Karpas-422 (cell line): Measurements from ENCODE around the gene PEX11B. TPM values are rescaled to one million over a fixed set of nuclear protein-coding genes. Genes with fewer than 3 reads are reported as not detected.
A peak's percentile ranks its signal among the peaks of the same experiment; 100 is the strongest.
"Not testable (repeated sequence)": the region's sequence is repeated elsewhere in the genome, so short reads cannot be mapped to it uniquely, and the experiment has no call there.

Experiments used
- DNase-seq: peaks from one replicate; pipeline ENCODE4 v3.0.0-alpha.2; 2015
- H2AFZ ChIP-seq: fragments of 200-600 bp; sonication (generic); 2 replicates; pipeline ENCODE4 v1.6.1; 2014; ENCODE audit warnings: antibody characterized with exemption, low read length, mixed read lengths
- H3K27ac ChIP-seq: fragments of 200-600 bp; sonication (generic); 2 replicates; pipeline ENCODE4 v1.5.1; 2014; ENCODE audit warnings: mild to moderate bottlenecking, low read length, moderate library complexity
- H3K27me3 ChIP-seq: fragments of 200-600 bp; sonication (generic); 2 replicates; pipeline ENCODE4 v1.6.1; 2014; ENCODE audit warnings: low read length, mixed read lengths
- H3K36me3 ChIP-seq: fragments of 200-600 bp; sonication (generic); 2 replicates; pipeline ENCODE4 v1.6.1; 2014; ENCODE audit warnings: low read length, mixed read lengths; ENCODE audit not compliant: insufficient read depth
- H3K4me1 ChIP-seq: fragments of 200-600 bp; sonication (generic); 2 replicates; pipeline ENCODE4 v1.6.1; 2014; ENCODE audit warnings: mild to moderate bottlenecking, low read length, mixed read lengths
- H3K4me2 ChIP-seq: fragments of 200-600 bp; sonication (generic); 2 replicates; pipeline ENCODE4 v1.6.1; 2014; ENCODE audit warnings: low read length, low read depth, mild to moderate bottlenecking; ENCODE audit not compliant: poor library complexity, severe bottlenecking
- H3K4me3 ChIP-seq: fragments of 200-600 bp; sonication (generic); 2 replicates; pipeline ENCODE4 v1.5.1; 2014; ENCODE audit warnings: mild to moderate bottlenecking, antibody characterized with exemption, low read length, mixed read lengths
- H3K79me2 ChIP-seq: fragments of 200-600 bp; sonication (generic); 2 replicates; pipeline ENCODE4 v1.6.1; 2014; ENCODE audit warnings: mild to moderate bottlenecking, low read length, mixed read lengths
- H3K9ac ChIP-seq: fragments of 200-600 bp; sonication (generic); 2 replicates; pipeline ENCODE4 v1.6.0; 2014; ENCODE audit warnings: low read length
- H3K9me2 ChIP-seq: fragments of 200-600 bp; sonication (generic), shearing (Covaris generic); replicated peaks from 2 replicates; pipeline ENCODE4 v1.6.0; 2014; ENCODE audit warnings: mild to moderate bottlenecking, low read length, moderate library complexity; ENCODE audit not compliant: insufficient read depth
- H3K9me3 ChIP-seq: fragments of 300-700, 200-600 bp; sonication (generic); 2 replicates; pipeline ENCODE4 v1.6.1; 2014; ENCODE audit warnings: low read length, mixed read lengths
- H4K20me1 ChIP-seq: fragments of 200-600 bp; sonication (generic); 2 replicates; pipeline ENCODE4 v1.6.1; 2014; ENCODE audit warnings: mild to moderate bottlenecking, antibody characterized with exemption, low read length, low read depth; ENCODE audit not compliant: insufficient read depth
- total RNA-seq: library from RNA; depleted of rRNA; stranded (reverse); fragments of >200 nt; shearing (Covaris generic); gene quantifications from 2 replicates; pipeline ENCODE4 v1.2.3, GENCODE V29; 2014; ENCODE audit warnings: low replicate concordance

PEX11B gene
- total RNA-seq, 1 experiment from 2014 or later: 51.7 TPM

- Histone ChIP-seq H3K9me3 (no peaks in the 10 kb centered on the region), H3K4me2 (peak overlapping the region; percentile 72), H3K36me3 (peaks cover 20% of the 10 kb centered on the region), H3K4me1 (peaks cover 39% of the 10 kb centered on the region), H3K9ac (peak overlapping the region; percentile 93), H2AFZ (no peak overlapping the region), H4K20me1 (no peaks in the 10 kb centered on the region), H3K27ac (peak overlapping the region; percentile 98), H3K4me3 (peak overlapping the region; percentile 70), H3K27me3 (no peaks in the 10 kb centered on the region), H3K79me2 (peaks cover 26% of the 10 kb centered on the region), H3K9me2 (no peaks in the 10 kb centered on the region)
- peak; percentile 68 for DNase-seq
These were observed 9.6 kb upstream of the PEX11B start for GRCh38 chr1:145927916-145928643.

GRCh38 chr1:145927063-145927886 lies 8.8 kb upstream of the PEX11B start, which contains the start of gene RBM8A:
TSS of gene RBM8A (minus strand) at chr1:145927484. CDS start at chr1:145927426, 58 bp downstream.
- peak; percentile 99 for DNase-seq
- peaks cover 26% of the 10 kb centered on the region for H3K79me2 ChIP-seq
- peak within 1 kb of the TSS; percentile 98 for H3K27ac ChIP-seq
- no peaks in the 10 kb centered on the region for H3K9me2 ChIP-seq
- peaks cover 32% of the 10 kb centered on the region for H3K4me1 ChIP-seq
- H3K36me3 ChIP-seq: peaks cover 21% of the 10 kb centered on the region
- no peak within 1 kb of the TSS for H2AFZ ChIP-seq
- no peaks in the 10 kb centered on the region for H3K9me3 ChIP-seq
- H3K4me2 ChIP-seq: peak within 1 kb of the TSS; percentile 72
- H4K20me1 ChIP-seq: no peaks in the 10 kb centered on the region
- no peaks in the 10 kb centered on the region for H3K27me3 ChIP-seq
- peak within 1 kb of the TSS; percentile 93 for H3K9ac ChIP-seq
- peak within 1 kb of the TSS; percentile 70 for H3K4me3 ChIP-seq

GRCh38 chr1:145926686-145927062 lies 8.2 kb upstream of the PEX11B start:
- Histone ChIP-seq H3K27ac (peak overlapping the region; percentile 98), H3K4me1 (peaks cover 26% of the 10 kb centered on the region), H3K9me3 (no peaks in the 10 kb centered on the region), H3K4me3 (peak overlapping the region; percentile 70), H3K36me3 (peaks cover 21% of the 10 kb centered on the region), H3K79me2 (peaks cover 26% of the 10 kb centered on the region), H3K9me2 (no peaks in the 10 kb centered on the region), H3K4me2 (peak overlapping the region; percentile 72), H3K9ac (peak overlapping the region; percentile 93), H2AFZ (no peak overlapping the region), H4K20me1 (no peaks in the 10 kb centered on the region), H3K27me3 (no peaks in the 10 kb centered on the region)
- no peak for DNase-seq

- no peak overlapping the region for H3K9ac ChIP-seq
- peaks cover 17% of the 10 kb centered on the region for H3K36me3 ChIP-seq
- no peaks in the 10 kb centered on the region for H3K9me2 ChIP-seq
- peaks cover 27% of the 10 kb centered on the region for H3K79me2 ChIP-seq
- no peak overlapping the region for H3K4me3 ChIP-seq
- no peak overlapping the region for H3K4me2 ChIP-seq
- peaks cover 26% of the 10 kb centered on the region for H3K4me1 ChIP-seq
- H3K27me3 ChIP-seq: no peaks in the 10 kb centered on the region
- no peaks in the 10 kb centered on the region for H4K20me1 ChIP-seq
- DNase-seq: no peak
- H3K9me3 ChIP-seq: no peaks in the 10 kb centered on the region
- no peak overlapping the region for H2AFZ ChIP-seq
- no peak overlapping the region for H3K27ac ChIP-seq
These were observed 3.7 kb upstream of the PEX11B start for GRCh38 chr1:145922266-145922665.

- peak overlapping the region; percentile 93 for H3K9ac ChIP-seq
- not testable (repeated sequence) for H3K27me3 ChIP-seq, DNase-seq, H3K9me2 ChIP-seq, H4K20me1 ChIP-seq, H3K9me3 ChIP-seq, H2AFZ ChIP-seq
- H3K4me1 ChIP-seq: peaks cover 25% of the 10 kb centered on the region
- H3K36me3 ChIP-seq: peaks cover 14% of the 10 kb centered on the region; the same call in 1 of the 2 replicates
- peak overlapping the region; percentile 77 for H3K4me3 ChIP-seq
- peak overlapping the region; percentile 72; the same call in 1 of the 2 replicates for H3K27ac ChIP-seq
- H3K4me2 ChIP-seq: peak overlapping the region; percentile 92
- peaks cover 21% of the 10 kb centered on the region for H3K79me2 ChIP-seq
These were observed 1.8 kb upstream of the PEX11B start for GRCh38 chr1:145920297-145920696.

GRCh38 chr1:145918992-145919939 lies 749 bp upstream of the PEX11B start:
- H3K9ac ChIP-seq: peak overlapping the region; percentile 93
- no peaks in the 10 kb centered on the region for H3K9me2 ChIP-seq
- peaks cover 17% of the 10 kb centered on the region; the same call in 1 of the 2 replicates for H3K36me3 ChIP-seq
- peaks cover 21% of the 10 kb centered on the region for H3K79me2 ChIP-seq
- DNase-seq: peak; percentile 72
- H3K9me3 ChIP-seq: no peaks in the 10 kb centered on the region
- H3K27me3 ChIP-seq: no peaks in the 10 kb centered on the region
- peak overlapping the region; percentile 77 for H3K4me3 ChIP-seq
- peak overlapping the region; percentile 72 for H3K27ac ChIP-seq
- peak overlapping the region; percentile 76; the same call in 1 of the 2 replicates for H2AFZ ChIP-seq
- peaks cover 25% of the 10 kb centered on the region for H3K4me1 ChIP-seq
- H4K20me1 ChIP-seq: no peaks in the 10 kb centered on the region
- H3K4me2 ChIP-seq: peak overlapping the region; percentile 92

DNA sequence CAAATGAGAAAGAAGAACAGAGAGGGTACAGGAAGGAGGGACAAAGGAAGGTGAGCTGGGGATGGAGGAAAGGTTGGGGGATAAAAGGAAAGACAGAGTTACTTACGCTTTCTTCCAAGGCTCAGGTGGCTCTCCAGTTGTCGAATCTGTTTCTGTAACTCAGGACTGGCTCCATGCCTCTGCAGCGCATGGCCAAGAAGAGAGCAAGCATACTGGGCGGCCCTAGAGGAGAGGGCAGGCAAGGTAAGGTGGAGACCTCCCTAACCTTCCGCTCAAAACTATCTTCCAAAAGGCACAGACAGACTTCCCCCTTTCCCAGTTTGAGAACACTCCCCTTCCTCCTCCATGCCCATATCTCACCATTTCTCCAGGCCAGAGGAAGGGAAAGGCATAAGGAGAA lies 922 bp downstream of the PEX11B start:
- H3K27ac ChIP-seq: peak overlapping the region; percentile 72
- no peaks in the 10 kb centered on the region for H3K9me3 ChIP-seq
- no peaks in the 10 kb centered on the region for H3K9me2 ChIP-seq
- peak overlapping the region; percentile 77 for H3K4me3 ChIP-seq
- H3K4me2 ChIP-seq: peak overlapping the region; percentile 92
- peaks cover 11% of the 10 kb centered on the region; the same call in 1 of the 2 replicates for H3K36me3 ChIP-seq
- H3K4me1 ChIP-seq: peaks cover 25% of the 10 kb centered on the region
- H2AFZ ChIP-seq: no peak overlapping the region
- peak overlapping the region; percentile 93 for H3K9ac ChIP-seq
- H4K20me1 ChIP-seq: no peaks in the 10 kb centered on the region
- peak; percentile 53 for DNase-seq
- no peaks in the 10 kb centered on the region for H3K27me3 ChIP-seq
- peaks cover 21% of the 10 kb centered on the region for H3K79me2 ChIP-seq
